MCF 10A (cell line): ENCODE data around the gene SNAPC4. TPM values are rescaled to one million over a fixed set of nuclear protein-coding genes. Genes with fewer than 3 reads are reported as not detected.
"Not testable (repeated sequence)": the region's sequence is repeated elsewhere in the genome, so short reads cannot be mapped to it uniquely, and the experiment has no call there.

Experiments
- BruUV-seq: library from RNA; stranded (reverse); fragments of 400-500 nt; replicated peaks from 2 replicates; lab custom pipeline; 2021; lab: Mats Ljungman, UMichigan
- CTCF ChIA-PET: fragments of 300-600 bp; sonication (Branson Sonifier 250); formaldehyde crosslinking; extraction: SDS; loops from one replicate; lab custom pipeline; 2021; ENCODE audit warnings: antibody characterized with exemption, inconsistent platforms; lab: Yijun Ruan, JAX
- POLR2A ChIA-PET: fragments of 300-600, 350-650 bp; sonication (Branson Sonifier 250); formaldehyde crosslinking; extraction: SDS; loops from one replicate; lab custom pipeline; 2020; ENCODE audit warnings: antibody characterized with exemption, inconsistent platforms; lab: Yijun Ruan, JAX
- DNase-seq: peaks from one replicate; pipeline ENCODE4 v3.0.0-alpha.2; 2018; ENCODE audit not compliant: unreplicated experiment
- H3K27ac Mint-ChIP-seq: one replicate; pipeline ENCODE4 v1.8.0; 2022; ENCODE audit warnings: mild to moderate bottlenecking, low read depth, mixed read lengths; ENCODE audit not compliant: unreplicated experiment
- H3K27me3 Mint-ChIP-seq: one replicate; pipeline ENCODE4 v1.8.0; 2022; ENCODE audit warnings: mixed read lengths; ENCODE audit not compliant: insufficient read depth, unreplicated experiment
- H3K36me3 Mint-ChIP-seq: one replicate; pipeline ENCODE4 v1.8.0; 2022; ENCODE audit warnings: mild to moderate bottlenecking, moderate library complexity, mixed read lengths; ENCODE audit not compliant: insufficient read depth, unreplicated experiment
- H3K4me1 Mint-ChIP-seq: one replicate; pipeline ENCODE4 v1.8.0; 2022; ENCODE audit warnings: mixed read lengths; ENCODE audit not compliant: insufficient read depth, unreplicated experiment
- H3K4me3 Mint-ChIP-seq: one replicate; pipeline ENCODE4 v1.8.0; 2022; ENCODE audit warnings: mild to moderate bottlenecking, moderate library complexity, mixed read lengths; ENCODE audit not compliant: unreplicated experiment
- H3K9me3 Mint-ChIP-seq: one replicate; pipeline ENCODE4 v1.8.0; 2022; ENCODE audit warnings: mixed read lengths; ENCODE audit not compliant: unreplicated experiment
- intact Hi-C: fragments of 100-400 bp; cut with micrococcal nuclease; formaldehyde crosslinking; loops from 2 replicates; pipeline ENCODE4 v1.14.1; 2022
- total RNA-seq: library from RNA; stranded (reverse); gene quantifications from 2 replicates; pipeline ENCODE4 v1.2.3, GENCODE V29; 2022
- TF ChIP-seq, protein P1 (sequence below): fragments of 200-600 bp; IDR thresholded peaks from one replicate; pipeline ENCODE4 v1.8.0; 2022; ENCODE audit warnings: antibody characterized with exemption, mild to moderate bottlenecking; ENCODE audit not compliant: unreplicated experiment

The SNAPC4 gene
- total RNA-seq, 1 experiment from 2014 or later: 9.9 TPM

DNA sequence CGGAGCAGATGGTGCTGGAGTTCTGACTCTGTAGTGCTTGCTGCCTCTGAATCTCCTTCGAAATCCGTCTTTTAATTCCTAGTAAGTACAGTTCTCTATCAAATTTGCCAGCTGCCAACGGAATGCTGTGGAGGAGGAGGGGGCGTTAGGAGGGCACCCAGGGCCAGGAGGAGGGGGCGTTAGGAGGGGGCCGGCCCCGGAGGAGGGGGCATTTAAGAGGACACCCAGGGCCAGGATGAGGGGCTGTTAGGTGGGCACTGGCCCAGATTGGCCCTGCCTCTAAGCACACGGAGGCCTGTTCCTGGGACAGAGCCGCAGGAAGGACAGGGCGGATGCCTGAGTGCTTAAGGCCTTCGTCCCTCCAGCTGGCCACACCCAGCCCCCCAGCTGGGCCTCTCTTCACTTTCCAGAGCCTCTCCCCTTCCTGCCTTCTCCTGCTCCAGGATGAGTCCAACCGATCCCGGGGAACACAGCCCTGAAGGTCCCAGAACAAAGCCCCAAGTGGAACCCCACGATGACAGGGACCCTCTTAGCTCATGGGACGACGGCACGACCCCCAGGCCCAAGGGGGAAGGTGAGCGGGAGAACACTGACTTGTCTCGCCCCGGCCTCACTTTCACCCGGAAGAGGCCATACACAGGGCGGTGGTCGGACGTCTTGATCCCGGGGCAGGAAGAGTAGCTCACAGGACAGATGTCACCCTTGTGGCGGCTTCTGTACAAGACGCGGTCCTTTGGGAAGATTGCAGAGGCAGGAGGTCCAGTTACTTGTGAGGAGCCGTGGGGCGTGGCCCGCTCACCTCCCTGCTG, 29.9 kb upstream of the SNAPC4 start:
- BruUV-seq: no TSS peak
- Mint-ChIP-seq H3K27ac (no peak overlapping the region), H3K4me1 (no peaks in the 10 kb centered on the region), H3K4me3 (no peak overlapping the region), H3K27me3 (no peaks in the 10 kb centered on the region), H3K9me3 (no peaks in the 10 kb centered on the region), H3K36me3 (peaks cover 33% of the 10 kb centered on the region)
- intact Hi-C loops: no loop called here
- ChIA-PET CTCF (interaction anchor here (0.6 kb wide), 3 partner anchors 195 to 825 kb away, joined by 3 to 4 read pairs (median 3); no protein-coding TSS in a partner anchor), POLR2A (interaction anchor here (0.9 kb wide), 1 partner anchor 19 kb away, joined by 3 read pairs; no protein-coding TSS in a partner anchor)
- TF ChIP-seq, protein P1, sequence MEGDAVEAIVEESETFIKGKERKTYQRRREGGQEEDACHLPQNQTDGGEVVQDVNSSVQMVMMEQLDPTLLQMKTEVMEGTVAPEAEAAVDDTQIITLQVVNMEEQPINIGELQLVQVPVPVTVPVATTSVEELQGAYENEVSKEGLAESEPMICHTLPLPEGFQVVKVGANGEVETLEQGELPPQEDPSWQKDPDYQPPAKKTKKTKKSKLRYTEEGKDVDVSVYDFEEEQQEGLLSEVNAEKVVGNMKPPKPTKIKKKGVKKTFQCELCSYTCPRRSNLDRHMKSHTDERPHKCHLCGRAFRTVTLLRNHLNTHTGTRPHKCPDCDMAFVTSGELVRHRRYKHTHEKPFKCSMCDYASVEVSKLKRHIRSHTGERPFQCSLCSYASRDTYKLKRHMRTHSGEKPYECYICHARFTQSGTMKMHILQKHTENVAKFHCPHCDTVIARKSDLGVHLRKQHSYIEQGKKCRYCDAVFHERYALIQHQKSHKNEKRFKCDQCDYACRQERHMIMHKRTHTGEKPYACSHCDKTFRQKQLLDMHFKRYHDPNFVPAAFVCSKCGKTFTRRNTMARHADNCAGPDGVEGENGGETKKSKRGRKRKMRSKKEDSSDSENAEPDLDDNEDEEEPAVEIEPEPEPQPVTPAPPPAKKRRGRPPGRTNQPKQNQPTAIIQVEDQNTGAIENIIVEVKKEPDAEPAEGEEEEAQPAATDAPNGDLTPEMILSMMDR: no peak
- DNase-seq: no peak

DNA sequence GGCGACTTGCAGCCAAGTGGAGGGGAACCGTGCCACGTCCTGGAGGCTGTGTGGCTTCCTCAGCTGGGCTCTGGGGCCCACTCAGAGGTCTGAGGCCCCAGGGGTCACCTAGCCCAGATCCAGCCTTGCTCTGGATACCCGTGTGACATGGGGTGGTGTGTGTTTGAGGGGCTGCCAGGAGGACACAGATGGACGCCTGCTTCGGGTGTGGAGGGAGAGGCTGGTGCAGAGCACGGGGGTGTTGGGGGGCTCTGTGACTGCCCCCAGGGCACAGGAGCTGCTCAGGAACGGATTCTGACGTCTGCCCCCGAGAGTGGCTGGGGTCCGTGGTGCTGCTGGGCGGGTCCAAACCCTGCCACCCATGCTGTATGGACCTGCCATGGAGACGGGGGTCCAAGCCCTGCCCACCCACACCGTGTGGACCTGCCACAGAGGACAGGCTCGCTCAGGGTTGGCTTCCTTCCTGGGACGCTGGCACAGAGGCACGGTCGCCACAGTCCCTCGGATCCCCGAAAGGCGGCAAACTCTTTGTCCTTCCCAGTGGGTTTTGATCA, 29.2 kb upstream of the SNAPC4 start:
- ChIA-PET CTCF (no interaction called here), POLR2A (interaction anchor here (0.9 kb wide), 1 partner anchor 18 kb away, joined by 3 read pairs; no protein-coding TSS in a partner anchor)
- intact Hi-C loops: no loop called here
- Mint-ChIP-seq H3K27ac (no peak overlapping the region), H3K9me3 (no peaks in the 10 kb centered on the region), H3K27me3 (no peaks in the 10 kb centered on the region), H3K36me3 (peaks cover 38% of the 10 kb centered on the region), H3K4me1 (no peaks in the 10 kb centered on the region), H3K4me3 (no peak overlapping the region)
- BruUV-seq: no TSS peak
- DNase-seq: no peak
- TF ChIP-seq, protein P1: no peak

DNA sequence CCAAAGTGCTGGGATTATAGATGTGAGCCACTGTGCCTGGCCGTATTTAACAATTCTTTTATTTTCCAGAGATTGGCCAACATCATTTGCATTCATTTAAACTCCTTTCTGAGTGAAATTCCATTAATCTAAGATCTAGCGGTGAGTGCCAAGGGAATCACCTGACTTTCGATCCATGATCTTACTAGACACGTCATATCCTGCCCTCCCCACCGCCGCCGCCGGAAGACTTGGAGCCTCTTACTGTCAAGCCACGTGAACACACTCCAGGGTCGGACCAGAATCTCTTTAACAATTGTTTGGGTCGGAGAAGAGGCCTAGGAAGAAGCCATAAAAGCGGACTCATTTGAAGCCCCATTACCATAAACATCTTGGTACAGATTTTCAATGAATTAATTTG, 26.8 kb upstream of the SNAPC4 start:
- no TSS peak for BruUV-seq
- POLR2A ChIA-PET: interaction anchor here (1.4 to 1.6 kb wide), 2 partner anchors 12 to 16 kb away, joined by 4 to 5 read pairs; no protein-coding TSS in a partner anchor
- intact Hi-C loops: no loop called here
- DNase-seq: no peak
- no peak overlapping the region for H3K4me3 Mint-ChIP-seq
- no peaks in the 10 kb centered on the region for H3K9me3 Mint-ChIP-seq
- no peaks in the 10 kb centered on the region for H3K4me1 Mint-ChIP-seq
- no peak overlapping the region for H3K27ac Mint-ChIP-seq
- peaks cover 61% of the 10 kb centered on the region for H3K36me3 Mint-ChIP-seq
- H3K27me3 Mint-ChIP-seq: no peaks in the 10 kb centered on the region
- CTCF ChIA-PET: no interaction called here
- TF ChIP-seq, protein P1: no peak

DNA sequence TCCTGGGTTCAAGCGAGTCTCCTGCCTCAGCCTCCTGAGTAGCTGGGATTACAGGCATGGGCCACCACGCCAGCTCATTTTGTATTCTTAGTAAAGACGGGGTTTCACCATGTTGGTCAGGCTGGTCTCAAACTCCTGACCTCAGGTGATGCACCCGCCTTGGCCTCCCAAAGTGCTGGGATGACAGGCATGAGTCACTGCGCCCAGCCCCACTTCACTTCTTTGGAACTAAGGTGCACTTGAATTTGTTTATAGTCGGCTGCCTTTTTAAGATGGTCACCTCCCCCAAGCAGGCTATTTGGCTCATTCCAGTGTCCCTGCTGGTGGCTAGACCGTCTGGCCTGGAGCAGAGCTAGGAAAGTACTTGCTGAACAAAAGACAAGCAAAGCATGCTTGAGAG, 25.4 kb upstream of the SNAPC4 start:
- H3K27ac Mint-ChIP-seq, H3K4me3 Mint-ChIP-seq, H3K9me3 Mint-ChIP-seq, H3K27me3 Mint-ChIP-seq, DNase-seq, H3K4me1 Mint-ChIP-seq, BruUV-seq, intact Hi-C loops: not testable (repeated sequence)
- peaks cover 70% of the 10 kb centered on the region for H3K36me3 Mint-ChIP-seq
- ChIA-PET POLR2A (interaction anchor here (0.7 to 1.6 kb wide), 5 partner anchors 11 to 14 kb away, joined by 3 to 5 read pairs (median 4); no protein-coding TSS in a partner anchor), CTCF (interaction anchor here (0.7 to 1.7 kb wide), 4 partner anchors 12 to 199 kb away, joined by 3 to 6 read pairs (median 4); no protein-coding TSS in a partner anchor)
